ENCODE results near the gene LYPD5. TPM values are rescaled to one million over a fixed set of nuclear protein-coding genes. Genes with fewer than 3 reads are reported as not detected.

Gene LYPD5
- total RNA-seq, 4 donors from 2014 or later, result 93.8 to 231 (median 117) TPM

- H3K4me3 ChIP-seq (ENCODE audit: low read depth, poor library complexity, severe bottlenecking), result no peak overlapping the region
- DNase-seq (ENCODE audit: low spot score in 2 of 2), result no peak
- 92 to 94% methylated on average over 4 of the region's 4 CpGs for WGBS, 2 donors
- no peak for TF ChIP-seq POLR2A (IDR thresholded peaks at IDR 0.05)
- no peak for TF ChIP-seq CTCF (IDR thresholded peaks at IDR 0.05)
- intact Hi-C loops (cut with DNase I; ENCODE audit: low total_unique reads), result no loop called here
Observed at GRCh38 chr19:43751466-43752220, 50.6 kb downstream of the LYPD5 start.

GRCh38 chr19:43749898-43750297 lies 52.3 kb downstream of the LYPD5 start:
- no peak for TF ChIP-seq CTCF (IDR thresholded peaks at IDR 0.05)
- TF ChIP-seq POLR2A (IDR thresholded peaks at IDR 0.05), result no peak
- H3K4me3 ChIP-seq (ENCODE audit: low read depth, poor library complexity, severe bottlenecking), result no peak overlapping the region
- intact Hi-C loops (cut with DNase I; ENCODE audit: low total_unique reads), result loop anchor here (5.0 kb wide), 1 partner anchor 32 kb away; the partner anchor contains the start of gene KCNN4
- WGBS, 2 donors, result 100% methylated on average over 1 of the region's 1 CpG
- no peak for DNase-seq (ENCODE audit: low spot score in 2 of 2)

GRCh38 chr19:43749152-43749551 lies 53.1 kb downstream of the LYPD5 start:
- 89 to 91% methylated on average over 7 of the region's 7 CpGs for WGBS, 2 donors
- intact Hi-C loops (cut with DNase I; ENCODE audit: low total_unique reads), result loop anchor here (5.0 kb wide), 1 partner anchor 33 kb away; the partner anchor contains the start of gene KCNN4
- no peak overlapping the region for H3K4me3 ChIP-seq (ENCODE audit: low read depth, poor library complexity, severe bottlenecking)
- DNase-seq (ENCODE audit: low spot score in 2 of 2), result no peak
- TF ChIP-seq POLR2A (IDR thresholded peaks at IDR 0.05) (no peak), CTCF (IDR thresholded peaks at IDR 0.05) (no peak)

- 87 to 91% methylated on average over 4 of the region's 4 CpGs for WGBS, 2 donors
- TF ChIP-seq CTCF (IDR thresholded peaks at IDR 0.05) (no peak), POLR2A (IDR thresholded peaks at IDR 0.05) (no peak)
- intact Hi-C loops (cut with DNase I; ENCODE audit: low total_unique reads), result loop anchor here (5.0 kb wide), 1 partner anchor 34 kb away; the partner anchor contains the start of gene KCNN4
Observed at GRCh38 chr19:43748685-43749084, 53.6 kb downstream of the LYPD5 start.

GRCh38 chr19:43748205-43748594 lies 54.0 kb downstream of the LYPD5 start:
- intact Hi-C loops (cut with DNase I; ENCODE audit: low total_unique reads), result loop anchor here (5.0 kb wide), 1 partner anchor 34 kb away; the partner anchor contains the start of gene KCNN4
- WGBS, 2 donors, result 88 to 90% methylated on average over 4 of the region's 4 CpGs
- no peak overlapping the region for H3K4me3 ChIP-seq (ENCODE audit: low read depth, poor library complexity, severe bottlenecking)
- no peak for TF ChIP-seq POLR2A (IDR thresholded peaks at IDR 0.05)
- TF ChIP-seq CTCF (IDR thresholded peaks at IDR 0.05), result no peak
- no peak for DNase-seq (ENCODE audit: low spot score in 2 of 2)

More at GRCh38 chr19:43748685-43749084, 53.6 kb downstream of the LYPD5 start:
- no peak overlapping the region for H3K4me3 ChIP-seq (ENCODE audit: low read depth, poor library complexity, severe bottlenecking)
- DNase-seq (ENCODE audit: low spot score in 2 of 2), result no peak
